ENCODE data around the gene TFEB. TPM values are rescaled to one million over a fixed set of nuclear protein-coding genes. Genes with fewer than 3 reads are reported as not detected.

The TFEB gene
- total and polyA plus RNA-seq, 10 of the 15 experiments (the other 5 are each of a cell fraction or from before 2014, with no cell fraction given) = 0.84 to 108 (median 60.8) TPM

- 99% methylated on average over 22 of the region's 25 CpGs for WGBS (ENCODE audit: insufficient coverage, insufficient replicate concordance, low lambda C conversion rate, missing lambda C conversion rate)
- Histone ChIP-seq H3K4me1 (ENCODE audit: control insufficient read depth, insufficient read depth, low read length) (no peaks in the 10 kb centered on the region), H3K4me2 (ENCODE audit: control insufficient read depth, insufficient read depth) (no peak overlapping the region), H3K36me3 (ENCODE audit: control insufficient read depth in 2 of 2, insufficient read depth in 2 of 2, low read length in 1 of 2) (peaks cover 15 to 36% of the 10 kb centered on the region in 2 experiments; a peak in 3 of 4 replicates), H3K4me3 (no peak overlapping the region), H4K20me1 (ENCODE audit: control insufficient read depth, insufficient read depth) (no peaks in the 10 kb centered on the region; the same call in 1 of the 2 replicates), H3K9ac (ENCODE audit: control insufficient read depth, insufficient read depth, low read length) (no peak overlapping the region), H3K27ac (ENCODE audit: control insufficient read depth, insufficient read depth) (no peak overlapping the region), H3K9me3 (replicated peaks; ENCODE audit: control insufficient read depth, insufficient read depth, low read length) (no peaks in the 10 kb centered on the region), H3K79me2 (ENCODE audit: control insufficient read depth, insufficient read depth, low read length) (peaks cover 24% of the 10 kb centered on the region), H2AFZ (ENCODE audit: control insufficient read depth, low read depth, low read length) (no peak overlapping the region), H3K27me3 (replicated peaks in 1 of 2; ENCODE audit: control insufficient read depth in 2 of 2, insufficient read depth in 2 of 2, low read length in 1 of 2) (no peaks in the 10 kb centered on the region)
- POLR2A ChIA-PET = interaction anchor here (0.6 to 1.5 kb wide), 4 partner anchors 14 to 87 kb away, joined by 3 read pairs; no protein-coding TSS in a partner anchor
- intact Hi-C loops (cut with micrococcal nuclease; ENCODE audit: unreplicated experiment) = no loop called here
- FAIRE-seq = no peak
- no TSS peak for BruUV-seq (replicated peaks)
- no peak for DNase-seq (ENCODE audit: low read depth, low spot score)
- in situ Hi-C loops (cut with MboI) = no loop called here
- RAD21 ChIA-PET (ENCODE audit: unreplicated experiment) = interaction anchor here (1.0 kb wide), 1 partner anchor 11 kb away, joined by 4 read pairs; no protein-coding TSS in a partner anchor
- CTCF ChIA-PET = no interaction called here
- SMC1A ChIA-PET (ENCODE audit: uncharacterized antibody, unreplicated experiment) = no interaction called here
- no peak for ATAC-seq
- TF ChIP-seq, protein P1, sequence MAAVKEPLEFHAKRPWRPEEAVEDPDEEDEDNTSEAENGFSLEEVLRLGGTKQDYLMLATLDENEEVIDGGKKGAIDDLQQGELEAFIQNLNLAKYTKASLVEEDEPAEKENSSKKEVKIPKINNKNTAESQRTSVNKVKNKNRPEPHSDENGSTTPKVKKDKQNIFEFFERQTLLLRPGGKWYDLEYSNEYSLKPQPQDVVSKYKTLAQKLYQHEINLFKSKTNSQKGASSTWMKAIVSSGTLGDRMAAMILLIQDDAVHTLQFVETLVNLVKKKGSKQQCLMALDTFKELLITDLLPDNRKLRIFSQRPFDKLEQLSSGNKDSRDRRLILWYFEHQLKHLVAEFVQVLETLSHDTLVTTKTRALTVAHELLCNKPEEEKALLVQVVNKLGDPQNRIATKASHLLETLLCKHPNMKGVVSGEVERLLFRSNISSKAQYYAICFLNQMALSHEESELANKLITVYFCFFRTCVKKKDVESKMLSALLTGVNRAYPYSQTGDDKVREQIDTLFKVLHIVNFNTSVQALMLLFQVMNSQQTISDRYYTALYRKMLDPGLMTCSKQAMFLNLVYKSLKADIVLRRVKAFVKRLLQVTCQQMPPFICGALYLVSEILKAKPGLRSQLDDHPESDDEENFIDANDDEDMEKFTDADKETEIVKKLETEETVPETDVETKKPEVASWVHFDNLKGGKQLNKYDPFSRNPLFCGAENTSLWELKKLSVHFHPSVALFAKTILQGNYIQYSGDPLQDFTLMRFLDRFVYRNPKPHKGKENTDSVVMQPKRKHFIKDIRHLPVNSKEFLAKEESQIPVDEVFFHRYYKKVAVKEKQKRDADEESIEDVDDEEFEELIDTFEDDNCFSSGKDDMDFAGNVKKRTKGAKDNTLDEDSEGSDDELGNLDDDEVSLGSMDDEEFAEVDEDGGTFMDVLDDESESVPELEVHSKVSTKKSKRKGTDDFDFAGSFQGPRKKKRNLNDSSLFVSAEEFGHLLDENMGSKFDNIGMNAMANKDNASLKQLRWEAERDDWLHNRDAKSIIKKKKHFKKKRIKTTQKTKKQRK (IDR thresholded peaks at IDR 0.05; ENCODE audit: low read depth, low read length) = no peak
- TF ChIP-seq GABPA (IDR thresholded peaks at IDR 0.05; ENCODE audit: low read depth) (no peak), ZNF24 (IDR thresholded peaks at IDR 0.05) (no peak), ASH2L (IDR thresholded peaks at IDR 0.05; ENCODE audit: borderline replicate concordance, low read depth) (no peak), ZSCAN29 (IDR thresholded peaks at IDR 0.05) (no peak), PBX3 (IDR thresholded peaks at IDR 0.05; ENCODE audit: insufficient replicate concordance, low read depth, low read length) (no peak), ZBED1 (IDR thresholded peaks at IDR 0.05; ENCODE audit: borderline replicate concordance) (no peak), NFXL1 (IDR thresholded peaks at IDR 0.05; ENCODE audit: borderline replicate concordance) (no peak)
- TF ChIP-seq, protein P2, sequence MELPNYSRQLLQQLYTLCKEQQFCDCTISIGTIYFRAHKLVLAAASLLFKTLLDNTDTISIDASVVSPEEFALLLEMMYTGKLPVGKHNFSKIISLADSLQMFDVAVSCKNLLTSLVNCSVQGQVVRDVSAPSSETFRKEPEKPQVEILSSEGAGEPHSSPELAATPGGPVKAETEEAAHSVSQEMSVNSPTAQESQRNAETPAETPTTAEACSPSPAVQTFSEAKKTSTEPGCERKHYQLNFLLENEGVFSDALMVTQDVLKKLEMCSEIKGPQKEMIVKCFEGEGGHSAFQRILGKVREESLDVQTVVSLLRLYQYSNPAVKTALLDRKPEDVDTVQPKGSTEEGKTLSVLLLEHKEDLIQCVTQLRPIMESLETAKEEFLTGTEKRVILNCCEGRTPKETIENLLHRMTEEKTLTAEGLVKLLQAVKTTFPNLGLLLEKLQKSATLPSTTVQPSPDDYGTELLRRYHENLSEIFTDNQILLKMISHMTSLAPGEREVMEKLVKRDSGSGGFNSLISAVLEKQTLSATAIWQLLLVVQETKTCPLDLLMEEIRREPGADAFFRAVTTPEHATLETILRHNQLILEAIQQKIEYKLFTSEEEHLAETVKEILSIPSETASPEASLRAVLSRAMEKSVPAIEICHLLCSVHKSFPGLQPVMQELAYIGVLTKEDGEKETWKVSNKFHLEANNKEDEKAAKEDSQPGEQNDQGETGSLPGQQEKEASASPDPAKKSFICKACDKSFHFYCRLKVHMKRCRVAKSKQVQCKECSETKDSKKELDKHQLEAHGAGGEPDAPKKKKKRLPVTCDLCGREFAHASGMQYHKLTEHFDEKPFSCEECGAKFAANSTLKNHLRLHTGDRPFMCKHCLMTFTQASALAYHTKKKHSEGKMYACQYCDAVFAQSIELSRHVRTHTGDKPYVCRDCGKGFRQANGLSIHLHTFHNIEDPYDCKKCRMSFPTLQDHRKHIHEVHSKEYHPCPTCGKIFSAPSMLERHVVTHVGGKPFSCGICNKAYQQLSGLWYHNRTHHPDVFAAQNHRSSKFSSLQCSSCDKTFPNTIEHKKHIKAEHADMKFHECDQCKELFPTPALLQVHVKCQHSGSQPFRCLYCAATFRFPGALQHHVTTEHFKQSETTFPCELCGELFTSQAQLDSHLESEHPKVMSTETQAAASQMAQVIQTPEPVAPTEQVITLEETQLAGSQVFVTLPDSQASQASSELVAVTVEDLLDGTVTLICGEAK (IDR thresholded peaks at IDR 0.05; ENCODE audit: borderline replicate concordance) = no peak
- TF ChIP-seq, protein P3, sequence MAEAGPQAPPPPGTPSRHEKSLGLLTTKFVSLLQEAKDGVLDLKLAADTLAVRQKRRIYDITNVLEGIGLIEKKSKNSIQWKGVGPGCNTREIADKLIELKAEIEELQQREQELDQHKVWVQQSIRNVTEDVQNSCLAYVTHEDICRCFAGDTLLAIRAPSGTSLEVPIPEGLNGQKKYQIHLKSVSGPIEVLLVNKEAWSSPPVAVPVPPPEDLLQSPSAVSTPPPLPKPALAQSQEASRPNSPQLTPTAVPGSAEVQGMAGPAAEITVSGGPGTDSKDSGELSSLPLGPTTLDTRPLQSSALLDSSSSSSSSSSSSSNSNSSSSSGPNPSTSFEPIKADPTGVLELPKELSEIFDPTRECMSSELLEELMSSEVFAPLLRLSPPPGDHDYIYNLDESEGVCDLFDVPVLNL (IDR thresholded peaks at IDR 0.05; ENCODE audit: low read depth, low read length) = no peak
Measured at GRCh38 chr6:41690541-41691330, 44.7 kb downstream of the TFEB start.

Measured in GM12878 (cell line).